Testis (tissue), 3 donors: Measurements from ENCODE around the gene SETD1B. TPM values are rescaled to one million over a fixed set of nuclear protein-coding genes. Genes with fewer than 3 reads are reported as not detected.

Experiments used
- DNase-seq: peaks from one replicate; pipeline ENCODE4 v3.0.0-alpha.2; 2019
- H3K27ac ChIP-seq, 2 donors: fragments of 200-600 bp; sonication (generic); one replicate each; pipeline ENCODE4 v1.5.1; 2019
- H3K27me3 ChIP-seq: fragments of 200-600 bp; sonication (generic); one replicate; pipeline ENCODE4 v1.5.1; 2019
- H3K36me3 ChIP-seq: fragments of 200-600 bp; sonication (generic); one replicate; pipeline ENCODE4 v1.5.1; 2017; ENCODE audit warnings: low read depth; ENCODE audit errors: missing control alignments
- H3K4me1 ChIP-seq: fragments of 200-600 bp; sonication (generic); one replicate; pipeline ENCODE4 v1.5.1; 2019
- H3K4me3 ChIP-seq, 2 donors: fragments of 200-600 bp; sonication (generic); one replicate each; pipeline ENCODE4 v1.5.1; 2017 to 2019
- H3K9me3 ChIP-seq: fragments of 200-600 bp; sonication (generic); one replicate; pipeline ENCODE4 v1.5.1; 2017
- CTCF ChIP-seq, 3 experiments: fragments of 450-650 bp in 2 of 3; fragments of 200-600 bp in 1 of 3; sonication (generic) in 1 of 3; IDR thresholded peaks; one replicate each; pipeline ENCODE4 v1.5.1; 2016 to 2019; ENCODE audit warnings: antibody characterized with exemption in 3 of 3, mild to moderate bottlenecking in 2 of 3, moderate library complexity in 1 of 3
- POLR2A ChIP-seq: fragments of 450-650 bp; IDR thresholded peaks from one replicate; pipeline ENCODE4 v1.6.1; 2017; ENCODE audit warnings: antibody characterized with exemption, mild to moderate bottlenecking, moderate library complexity
- WGBS, 2 donors: methylation state at CpG; one replicate each; pipeline ENCODE4 v1.1.5; 2018; 5-methylcytosine and 5-hydroxymethylcytosine counted together
- intact Hi-C: fragments of 100-400 bp; cut with DNase I; formaldehyde crosslinking; loops from one replicate; pipeline ENCODE4 v1.15.1; 2023; ENCODE audit warnings: low total_unique reads
- polyA plus RNA-seq: library from polyadenylated mRNA; stranded (reverse); fragments of 350-450 nt; fragmentation: Illumina TruSeq; extraction: RNeasy Lipid Tissue Mini Kit (QIAGEN cat#74804); gene quantifications from one replicate; pipeline ENCODE4 v1.2.3, GENCODE V29; 2014; ENCODE audit warnings: low read depth, low replicate concordance; ENCODE audit not compliant: insufficient read depth
- total RNA-seq, 2 donors: library from RNA; depleted of rRNA; stranded (reverse); fragments of >200 nt; gene quantifications; one replicate each; pipeline ENCODE4 v1.2.3, GENCODE V29; 2016

The SETD1B gene
- total and polyA plus RNA-seq, 3 donors from 2014 or later, result 18.9 to 23.3 (median 23.1) TPM

- Histone ChIP-seq H3K9me3 (no peaks in the 10 kb centered on the region), H3K36me3 (no peaks in the 10 kb centered on the region), H3K27me3 (no peaks in the 10 kb centered on the region), H3K4me3 (peak overlapping the region; percentile 87 to 90), H3K27ac (peak overlapping the region; percentile 99), H3K4me1 (peaks cover 50% of the 10 kb centered on the region)
- DNase-seq, result no peak
- WGBS, 2 donors, result 0% methylated on average over 1 of the region's 1 CpG
- TF ChIP-seq POLR2A (no peak), CTCF (IDR thresholded peaks at IDR 0.05) (no peak)
- intact Hi-C loops, result no loop called here
These were observed 1.3 kb upstream of the SETD1B start for GRCh38 chr12:121802485-121802842.

GRCh38 chr12:121802843-121803698, 738 bp upstream of the SETD1B start:
- peak; percentile 96 for DNase-seq
- H3K9me3 ChIP-seq, result no peaks in the 10 kb centered on the region
- peak overlapping the region; percentile 99 for H3K27ac ChIP-seq
- peak overlapping the region; percentile 87 to 90 for H3K4me3 ChIP-seq
- H3K4me1 ChIP-seq, result peaks cover 44% of the 10 kb centered on the region
- intact Hi-C loops, result no loop called here
- 1% methylated on average over 36 to 65 of the region's 65 CpGs for WGBS, 2 donors
- no peaks in the 10 kb centered on the region for H3K36me3 ChIP-seq
- H3K27me3 ChIP-seq, result no peaks in the 10 kb centered on the region
- TF ChIP-seq CTCF (IDR thresholded peaks at IDR 0.05) (no peak), POLR2A (peak; percentile 64)

GRCh38 chr12:121804417-121805111, 755 bp downstream of the SETD1B start:
- intact Hi-C loops, result no loop called here
- Histone ChIP-seq H3K27ac (peak overlapping the region; percentile 91 to 99), H3K4me1 (peaks cover 29% of the 10 kb centered on the region), H3K27me3 (no peaks in the 10 kb centered on the region), H3K36me3 (no peaks in the 10 kb centered on the region), H3K9me3 (no peaks in the 10 kb centered on the region), H3K4me3 (peak overlapping the region; percentile 83 to 87)
- TF ChIP-seq CTCF (IDR thresholded peaks at IDR 0.05), result no peak
- WGBS, 2 donors, result 1 to 3% methylated on average over 7 to 41 of the region's 63 CpGs
- DNase-seq, result no peak

GRCh38 chr12:121805171-121806008, 1.6 kb downstream of the SETD1B start:
- Histone ChIP-seq H3K36me3 (no peaks in the 10 kb centered on the region), H3K4me3 (peak overlapping the region; percentile 83 to 87), H3K4me1 (peaks cover 31% of the 10 kb centered on the region), H3K9me3 (no peaks in the 10 kb centered on the region), H3K27me3 (no peaks in the 10 kb centered on the region), H3K27ac (peak overlapping the region; percentile 91 to 99)
- no peak for TF ChIP-seq POLR2A
- no peak for TF ChIP-seq CTCF (IDR thresholded peaks at IDR 0.05)
- intact Hi-C loops, result no loop called here
- DNase-seq, result no peak
- 1 to 2% methylated on average over 28 to 41 of the region's 45 CpGs for WGBS, 2 donors
